ENCODE results near the gene NECAB3. TPM values are rescaled to one million over a fixed set of nuclear protein-coding genes. Genes with fewer than 3 reads are reported as not detected.
A peak's percentile ranks its signal among the peaks of the same experiment; 100 is the strongest.

Gene NECAB3
- total and polyA plus RNA-seq, 2 of the 13 experiments (the other 11 are each of a cell fraction or from before 2014, with no cell fraction given), result 61.5 to 65.5 TPM

GRCh38 chr20:33686984-33687366 is 12.7 kb upstream of the NECAB3 start:
- ChIA-PET POLR2A (interaction anchor here (1.0 to 1.2 kb wide), 2 partner anchors 12 to 23 kb away, joined by 3 read pairs; no protein-coding TSS in a partner anchor), CTCF (ENCODE audit: low intra/inter-chr PET ratio, low total read pairs) (interaction anchor here (0.6 kb wide), 1 partner anchor 33 kb away, joined by 3 read pairs; no protein-coding TSS in a partner anchor)
- Histone ChIP-seq H3K4me2 (ENCODE audit: low read depth, low read length) (peak overlapping the region; percentile 97), H3K4me3 (replicated peaks in 1 of 3; ENCODE audit: insufficient read depth in 1 of 3, low read depth in 2 of 3, low read length in 3 of 3) (peak overlapping the region; percentile 18 to 67 (median 27); a peak in 5 of 6 replicates), H3K27ac (ENCODE audit: extremely low read length, insufficient read depth, low read length) (no peak overlapping the region), H3K27me3 (ENCODE audit: control insufficient read depth in 1 of 2, insufficient read depth in 2 of 2, low read length in 2 of 2) (no peaks in the 10 kb centered on the region), H3K9me3 (ENCODE audit: low read length) (no peaks in the 10 kb centered on the region), H3K36me3 (replicated peaks in 1 of 2; ENCODE audit: control insufficient read depth in 1 of 2, insufficient read depth in 2 of 2, low read length in 2 of 2) (no peaks in the 10 kb centered on the region), H2AFZ (ENCODE audit: low read length) (peak overlapping the region; percentile 87), H3K4me1 (ENCODE audit: insufficient read depth, low read length) (peaks cover 66% of the 10 kb centered on the region), H3K9ac (ENCODE audit: insufficient read depth, low read depth, low read length) (no peak overlapping the region), H3K79me2 (ENCODE audit: insufficient read depth, low read length) (peaks cover 21% of the 10 kb centered on the region), H4K20me1 (ENCODE audit: insufficient read depth, low read length) (no peaks in the 10 kb centered on the region)
- intact Hi-C loops (cut with micrococcal nuclease; ENCODE audit: unreplicated experiment), result loop anchor here (2.0 to 5.0 kb wide), 3 partner anchors 16 to 125 kb away; partner anchors contain the start of gene CHMP4B
- WGBS (ENCODE audit: low lambda C conversion rate), result 68% methylated on average over 14 of the region's 14 CpGs
- no peak for FAIRE-seq
- no peak for ATAC-seq
- DNase-seq (ENCODE audit: low spot score), result no peak
- in situ Hi-C loops (cut with HindIII; ENCODE audit: extremely low pct_ligation_motif_present, low pct_unique_long_range_greater_than_20kb), result no loop called here
- TSS peak; percentile 46 for BruUV-seq (replicated peaks)
- TF ChIP-seq SATB2 (CRISPR knock-in tag; IDR thresholded peaks at IDR 0.05) (no peak), IKZF1 (IDR thresholded peaks at IDR 0.05) (no peak), SRSF4 (IDR thresholded peaks at IDR 0.05; ENCODE audit: low read depth, low read length, poor library complexity, severe bottlenecking) (no peak), RBM39 (IDR thresholded peaks at IDR 0.05; ENCODE audit: low read depth, low read length, poor library complexity, severe bottlenecking) (no peak), HNF1A (IDR thresholded peaks at IDR 0.05; ENCODE audit: low read depth) (no peak), HNF1A (CRISPR knock-in tag; IDR thresholded peaks at IDR 0.05; ENCODE audit: borderline replicate concordance) (no peak), ZNF205 (CRISPR knock-in tag; IDR thresholded peaks at IDR 0.05) (no peak), KLF9 (CRISPR knock-in tag; IDR thresholded peaks at IDR 0.05; ENCODE audit: low read depth) (no peak)
- TF ChIP-seq, protein P1, sequence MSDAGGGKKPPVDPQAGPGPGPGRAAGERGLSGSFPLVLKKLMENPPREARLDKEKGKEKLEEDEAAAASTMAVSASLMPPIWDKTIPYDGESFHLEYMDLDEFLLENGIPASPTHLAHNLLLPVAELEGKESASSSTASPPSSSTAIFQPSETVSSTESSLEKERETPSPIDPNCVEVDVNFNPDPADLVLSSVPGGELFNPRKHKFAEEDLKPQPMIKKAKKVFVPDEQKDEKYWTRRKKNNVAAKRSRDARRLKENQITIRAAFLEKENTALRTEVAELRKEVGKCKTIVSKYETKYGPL (CRISPR knock-in tag; IDR thresholded peaks at IDR 0.05), result no peak
- TF ChIP-seq, protein P2, sequence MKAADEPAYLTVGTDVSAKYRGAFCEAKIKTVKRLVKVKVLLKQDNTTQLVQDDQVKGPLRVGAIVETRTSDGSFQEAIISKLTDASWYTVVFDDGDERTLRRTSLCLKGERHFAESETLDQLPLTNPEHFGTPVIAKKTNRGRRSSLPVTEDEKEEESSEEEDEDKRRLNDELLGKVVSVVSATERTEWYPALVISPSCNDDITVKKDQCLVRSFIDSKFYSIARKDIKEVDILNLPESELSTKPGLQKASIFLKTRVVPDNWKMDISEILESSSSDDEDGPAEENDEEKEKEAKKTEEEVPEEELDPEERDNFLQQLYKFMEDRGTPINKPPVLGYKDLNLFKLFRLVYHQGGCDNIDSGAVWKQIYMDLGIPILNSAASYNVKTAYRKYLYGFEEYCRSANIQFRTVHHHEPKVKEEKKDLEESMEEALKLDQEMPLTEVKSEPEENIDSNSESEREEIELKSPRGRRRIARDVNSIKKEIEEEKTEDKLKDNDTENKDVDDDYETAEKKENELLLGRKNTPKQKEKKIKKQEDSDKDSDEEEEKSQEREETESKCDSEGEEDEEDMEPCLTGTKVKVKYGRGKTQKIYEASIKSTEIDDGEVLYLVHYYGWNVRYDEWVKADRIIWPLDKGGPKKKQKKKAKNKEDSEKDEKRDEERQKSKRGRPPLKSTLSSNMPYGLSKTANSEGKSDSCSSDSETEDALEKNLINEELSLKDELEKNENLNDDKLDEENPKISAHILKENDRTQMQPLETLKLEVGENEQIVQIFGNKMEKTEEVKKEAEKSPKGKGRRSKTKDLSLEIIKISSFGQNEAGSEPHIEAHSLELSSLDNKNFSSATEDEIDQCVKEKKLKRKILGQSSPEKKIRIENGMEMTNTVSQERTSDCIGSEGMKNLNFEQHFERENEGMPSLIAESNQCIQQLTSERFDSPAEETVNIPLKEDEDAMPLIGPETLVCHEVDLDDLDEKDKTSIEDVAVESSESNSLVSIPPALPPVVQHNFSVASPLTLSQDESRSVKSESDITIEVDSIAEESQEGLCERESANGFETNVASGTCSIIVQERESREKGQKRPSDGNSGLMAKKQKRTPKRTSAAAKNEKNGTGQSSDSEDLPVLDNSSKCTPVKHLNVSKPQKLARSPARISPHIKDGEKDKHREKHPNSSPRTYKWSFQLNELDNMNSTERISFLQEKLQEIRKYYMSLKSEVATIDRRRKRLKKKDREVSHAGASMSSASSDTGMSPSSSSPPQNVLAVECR (CRISPR knock-in tag; IDR thresholded peaks at IDR 0.05; ENCODE audit: borderline replicate concordance), result no peak
